K562 (cell line): ENCODE data around the gene EMX1. TPM values are rescaled to one million over a fixed set of nuclear protein-coding genes. Genes with fewer than 3 reads are reported as not detected.

Source experiments
- ADNP ChIP-seq: fragments of 200-800 bp; sonication (Bioruptor generic); IDR thresholded peaks from 2 replicates; pipeline ENCODE4 v1.6.1; 2016; ENCODE audit warnings: missing genetic modification characterization, missing compliant biosample characterization
- ARID2 ChIP-seq: fragments of 450-650 bp; IDR thresholded peaks from 2 replicates; pipeline ENCODE4 v1.6.1; 2017; ENCODE audit warnings: antibody characterized with exemption, mild to moderate bottlenecking
- BHLHE40 ChIP-seq: IDR thresholded peaks from 2 replicates; pipeline ENCODE4 v1.6.1; 2011; ENCODE audit warnings: low read length, improper control_type of control experiment
- CGGBP1 ChIP-seq: fragments of 250-450 bp; sonication (Bioruptor Pico); IDR thresholded peaks from 2 replicates; pipeline ENCODE4 v1.9.0; 2021; ENCODE audit warnings: mild to moderate bottlenecking
- DNMT1 ChIP-seq: fragments of 450-650 bp; IDR thresholded peaks from 2 replicates; pipeline ENCODE4 v1.6.1; 2016; ENCODE audit warnings: antibody characterized with exemption, mild to moderate bottlenecking
- KLF16 ChIP-seq: IDR thresholded peaks from 2 replicates; pipeline ENCODE4 v1.6.1; 2016; ENCODE audit warnings: antibody characterized with exemption
- MAFG ChIP-seq: fragments of 450-650 bp; conservative IDR thresholded peaks from 2 replicates; pipeline ENCODE4 v1.6.1; 2016; ENCODE audit warnings: missing genetic modification characterization, missing compliant biosample characterization
- MTA3 ChIP-seq: fragments of 450-650 bp; formaldehyde crosslinking; IDR thresholded peaks from 2 replicates; pipeline ENCODE4 v1.6.1; 2017; ENCODE audit warnings: mild to moderate bottlenecking, borderline replicate concordance
- RBM15 ChIP-seq: fragments of 200-400 bp; formaldehyde crosslinking; IDR thresholded peaks from 2 replicates; pipeline ENCODE4 v1.6.1; 2018; ENCODE audit warnings: mild to moderate bottlenecking, low read length, moderate library complexity; ENCODE audit not compliant: insufficient read depth
- SMC3 ChIP-seq: conservative IDR thresholded peaks from 2 replicates; pipeline ENCODE4 v1.6.1; 2011; ENCODE audit warnings: low read depth, low read length, improper control_type of control experiment; ENCODE audit not compliant: insufficient read depth
- SUPT5H ChIP-seq: fragments of 450-650 bp; IDR thresholded peaks from 2 replicates; pipeline ENCODE4 v1.6.1; 2016
- TEAD2 ChIP-seq: fragments of 450-650 bp; IDR thresholded peaks from 2 replicates; pipeline ENCODE4 v1.6.1; 2016; ENCODE audit warnings: missing genetic modification characterization, control low read depth, missing compliant biosample characterization
- TRIM28 ChIP-seq: fragments of 450-650 bp; IDR thresholded peaks from 2 replicates; pipeline ENCODE4 v1.6.1; 2017
- UBTF ChIP-seq, 2 experiments: IDR thresholded peaks; 2 replicates each; pipeline ENCODE4 v1.6.1; 2012; ENCODE audit warnings: improper control_type of control experiment in 2 of 2, low read depth in 2 of 2, low read length in 2 of 2, borderline replicate concordance in 1 of 2
- ZKSCAN1 ChIP-seq: fragments of 150-350 bp; IDR thresholded peaks from 2 replicates; pipeline ENCODE4 v1.6.1; 2016; ENCODE audit warnings: low read depth, low read length
- ZNF165 ChIP-seq: fragments of 250-450 bp; sonication (Bioruptor Pico); IDR thresholded peaks from 2 replicates; pipeline ENCODE4 v1.4.0; 2020; ENCODE audit warnings: borderline replicate concordance
- ZNF224 ChIP-seq: sonication (generic); formaldehyde crosslinking; IDR thresholded peaks from 2 replicates; pipeline ENCODE4 v1.8.0; 2022; ENCODE audit warnings: mild to moderate bottlenecking, missing genetic modification reagents
- ZNF277 ChIP-seq: fragments of 250-450 bp; sonication (Bioruptor Pico); IDR thresholded peaks from 2 replicates; pipeline ENCODE4 v1.8.0; 2022; ENCODE audit warnings: inconsistent platforms, mild to moderate bottlenecking, moderate library complexity, borderline replicate concordance
- ZNF518B ChIP-seq: fragments of 250-450 bp; sonication (Bioruptor Pico); IDR thresholded peaks from 2 replicates; pipeline ENCODE4 v1.5.0; 2021; ENCODE audit warnings: mild to moderate bottlenecking, moderate library complexity
- ZNF57 ChIP-seq: fragments of 450-650 bp; formaldehyde crosslinking; IDR thresholded peaks from 2 replicates; pipeline ENCODE4 v1.4.0; 2020; ENCODE audit warnings: mild to moderate bottlenecking, moderate library complexity
- polyA plus RNA-seq, 8 experiments: library from polyadenylated mRNA; depleted of rRNA in 4 of 8; stranded (reverse) in 5 of 8; unstranded in 3 of 8; fragments of >200 nt; fragmentation: Nextera tagmentation in 2 of 8; fragmentation: Illumina TruSeq in 1 of 8; extraction: Ambion mirVana in 2 of 8; extraction: Trizol in 1 of 8; gene quantifications; 2 replicates each; pipeline versions ENCODE4 v1.2.1 to v1.2.3, GENCODE V29; 2011 to 2014; ENCODE audit warnings: inconsistent platforms in 1 of 8, missing spikeins in 1 of 8
- total RNA-seq, 7 experiments: library from RNA; depleted of rRNA in 6 of 7; stranded (reverse); fragments of >200 nt in 6 of 7; fragmentation: Illumina TruSeq in 2 of 7; extraction: Trizol in 2 of 7; gene quantifications; 2 replicates each; pipeline versions ENCODE4 v1.2.1 to v1.2.3, GENCODE V29; 2011 to 2021; ENCODE audit warnings: low replicate concordance in 1 of 7

Gene EMX1
- total and polyA plus RNA-seq, 9 of the 15 experiments (the other 6 are each of a cell fraction or from before 2014, with no cell fraction given), result 0.10 to 0.32 (median 0.21) TPM; not detected in 6

GRCh38 chr2:72887740-72888437 lies 29.4 kb upstream of the EMX1 start (continued):
- TF ChIP-seq MTA3 (no peak; the same call in 1 of the 2 replicates), ADNP (tag) (no peak), SUPT5H (no peak), ZNF165 (CRISPR knock-in tag) (no peak), SMC3 (peak; percentile 68), UBTF (IDR thresholded peaks at IDR 0.05; ENCODE audit: borderline replicate concordance in 1 of 2, low read depth in 2 of 2, low read length in 2 of 2) (0 out of 4 replicates have a peak, but pooled peaks of 1 of the 2 experiments have one; percentile 38), TRIM28 (no peak), ZNF277 (CRISPR knock-in tag) (no peak), ARID2 (no peak), KLF16 (0 out of 2 replicates have a peak, but pooled peaks have one; percentile 41), ZNF224 (CRISPR knock-in tag) (no peak), BHLHE40 (no peak), ZKSCAN1 (no peak), MAFG (no peak), TEAD2 (tag) (no peak), CGGBP1 (CRISPR knock-in tag) (no peak), RBM15 (no peak), DNMT1 (no peak), ZNF57 (CRISPR knock-in tag) (no peak), ZNF518B (CRISPR knock-in tag) (no peak)
